Endothelial cell of umbilical vein (primary cell): ENCODE measurements around the gene SH3RF3. TPM values are rescaled to one million over a fixed set of nuclear protein-coding genes. Genes with fewer than 3 reads are reported as not detected.

Experiments used
- BruUV-seq: library from RNA; stranded (reverse); fragments of 400-500 nt; replicated peaks from 2 replicates; lab custom pipeline; 2021; lab: Mats Ljungman, UMichigan
- CTCF ChIA-PET: fragments of 300-600, 350-600 bp; sonication (Branson Sonifier 250); formaldehyde crosslinking; loops from one replicate; lab custom pipeline; 2021; ENCODE audit warnings: antibody characterized with exemption, inconsistent platforms; lab: Charles Lee
- POLR2A ChIA-PET: fragments of 300-600, 350-600 bp; sonication (Branson Sonifier 250); formaldehyde crosslinking; loops from one replicate; lab custom pipeline; 2021; ENCODE audit warnings: antibody characterized with exemption, inconsistent platforms; lab: Charles Lee
- DNase-seq: peaks from one replicate; pipeline ENCODE4 v3.0.0-alpha.2; 2011; ENCODE audit warnings: low read depth, low spot score
- FAIRE-seq: peaks from 2 replicates; lab custom pipeline; 2011; peaks lifted over from hg19 to GRCh38; lab: Jason Lieb, UNC
- H2AFZ ChIP-seq: 2 replicates; pipeline ENCODE4 v1.6.0; 2012; ENCODE audit warnings: low read depth, low read length, control low read depth, inconsistent platforms
- H3K27ac ChIP-seq: 2 replicates; pipeline ENCODE4 v1.5.1; 2011; ENCODE audit warnings: low read depth, mild to moderate bottlenecking, control low read depth, low read length, moderate library complexity; ENCODE audit not compliant: insufficient read depth
- H3K27me3 ChIP-seq, 2 experiments: 2 replicates each; pipeline versions ENCODE4 v1.6.0 to v1.6.1; 2011; ENCODE audit warnings: low read length in 2 of 2, mixed read lengths in 1 of 2; ENCODE audit not compliant: control insufficient read depth in 2 of 2, insufficient read depth in 2 of 2
- H3K36me3 ChIP-seq, 2 experiments: 2 replicates in 1 of 2; 3 replicates in 1 of 2; pipeline ENCODE4 v1.5.1; 2011; ENCODE audit warnings: low read length in 2 of 2, mild to moderate bottlenecking in 1 of 2, moderate library complexity in 1 of 2; ENCODE audit not compliant: control insufficient read depth in 2 of 2, insufficient read depth in 2 of 2; ENCODE audit errors: extremely low read depth in 1 of 2
- H3K4me1 ChIP-seq: 3 replicates; pipeline ENCODE4 v1.5.1; 2011; ENCODE audit warnings: mild to moderate bottlenecking, low read length; ENCODE audit not compliant: control insufficient read depth, insufficient read depth; ENCODE audit errors: extremely low read depth
- H3K4me2 ChIP-seq: 2 replicates; pipeline ENCODE4 v1.6.1; 2011; ENCODE audit warnings: low read length, control low read depth, mixed read lengths; ENCODE audit not compliant: insufficient read depth
- H3K4me3 ChIP-seq, 3 experiments: fragments of 200-600 bp in 1 of 3; sonication (generic), shearing (Covaris generic) in 1 of 3; replicated peaks in 1 of 3; 2 replicates each; pipeline ENCODE4 v1.5.1; 2011 to 2016; ENCODE audit warnings: control low read depth in 3 of 3, low read length in 3 of 3, mild to moderate bottlenecking in 2 of 3, inconsistent platforms in 1 of 3, low read depth in 1 of 3, moderate library complexity in 1 of 3; ENCODE audit not compliant: insufficient read depth in 1 of 3
- H3K79me2 ChIP-seq: 2 replicates; pipeline ENCODE4 v1.6.0; 2012; ENCODE audit warnings: low read length, inconsistent platforms; ENCODE audit not compliant: control insufficient read depth, insufficient read depth
- H3K9ac ChIP-seq: replicated peaks from 2 replicates; pipeline ENCODE3; 2011; ENCODE audit warnings: low read length, control low read depth; ENCODE audit not compliant: insufficient read depth; ENCODE audit errors: extremely low read depth
- H3K9me1 ChIP-seq: replicated peaks from 3 replicates; pipeline ENCODE4 v1.6.0; 2011; ENCODE audit warnings: mild to moderate bottlenecking, low read length; ENCODE audit not compliant: control insufficient read depth, insufficient read depth; ENCODE audit errors: extremely low read depth
- H3K9me3 ChIP-seq: replicated peaks from 2 replicates; pipeline ENCODE4 v1.5.1; 2012; ENCODE audit warnings: low read length, inconsistent platforms; ENCODE audit not compliant: control insufficient read depth, insufficient read depth
- H4K20me1 ChIP-seq: replicated peaks from 2 replicates; pipeline ENCODE3; 2011; ENCODE audit warnings: mild to moderate bottlenecking, low read length; ENCODE audit not compliant: control insufficient read depth, insufficient read depth; ENCODE audit errors: extremely low read depth
- EZH2 ChIP-seq: IDR thresholded peaks from 2 replicates; pipeline ENCODE4 v1.6.1; 2012; ENCODE audit warnings: borderline replicate concordance, low read depth, mild to moderate bottlenecking, moderate library complexity, low read length, inconsistent platforms; ENCODE audit not compliant: severe bottlenecking
- FOS ChIP-seq: IDR thresholded peaks from 2 replicates; pipeline ENCODE4 v1.6.1; 2011; ENCODE audit warnings: mild to moderate bottlenecking, low read length, moderate library complexity, borderline replicate concordance; ENCODE audit not compliant: insufficient read depth
- GATA2 ChIP-seq: IDR thresholded peaks from 2 replicates; pipeline ENCODE4 v1.7.0; 2011; ENCODE audit warnings: low read depth, mild to moderate bottlenecking, moderate library complexity, mixed read lengths, low read length; ENCODE audit not compliant: insufficient read length, insufficient read depth
- JUN ChIP-seq: IDR thresholded peaks from 2 replicates; pipeline ENCODE4 v1.6.1; 2011; ENCODE audit warnings: borderline replicate concordance, low read depth; ENCODE audit not compliant: insufficient read length, insufficient read depth
- MYC ChIP-seq: IDR thresholded peaks from one replicate; pipeline ENCODE4 v1.6.1; 2011; ENCODE audit warnings: mild to moderate bottlenecking, low read depth, low read length
- POLR2A ChIP-seq: IDR thresholded peaks from 2 replicates; pipeline ENCODE4 v1.6.1; 2012; ENCODE audit warnings: low read depth, mild to moderate bottlenecking, control low read depth, low read length
- POLR2AphosphoS5 ChIP-seq: IDR thresholded peaks from 2 replicates; pipeline ENCODE4 v1.6.1; 2012; ENCODE audit warnings: low read depth, mild to moderate bottlenecking, control low read depth, low read length, moderate library complexity; ENCODE audit not compliant: insufficient read depth
- dilution Hi-C: fragments of 300-500 bp; cut with MboI; formaldehyde crosslinking; loops from one replicate; pipeline ENCODE4 v1.15.0; 2019; ENCODE audit warnings: low sequenced_read_pairs; ENCODE audit not compliant: extremely low pct_ligation_motif_present
- intact Hi-C: fragments of 100-400 bp; cut with micrococcal nuclease; formaldehyde crosslinking; loops from one replicate; pipeline ENCODE4 v1.10.0; 2022
- polyA plus RNA-seq, 4 experiments: library from polyadenylated mRNA; depleted of rRNA in 3 of 4; stranded (reverse) in 3 of 4; unstranded in 1 of 4; fragments of >200 nt; gene quantifications; 2 replicates each; pipeline versions ENCODE4 v1.2.1 to v1.2.3, GENCODE V29; 2011 to 2012; ENCODE audit warnings: missing spikeins in 1 of 4
- total RNA-seq: library from RNA; stranded (reverse); gene quantifications from 2 replicates; pipeline ENCODE4 v1.2.3, GENCODE V29; 2021
- TF ChIP-seq, protein P1 (sequence below): IDR thresholded peaks from 2 replicates; pipeline ENCODE4 v1.6.1; 2011; ENCODE audit not compliant: insufficient read depth, insufficient read length
- TF ChIP-seq, protein P2 (sequence below), 2 donors: IDR thresholded peaks; 1 replicate in 1 of 2; 2 replicates in 1 of 2; pipeline ENCODE4 v1.5.1; 2011; ENCODE audit warnings: low read length in 2 of 2, mild to moderate bottlenecking in 2 of 2, moderate library complexity in 2 of 2, control low read depth in 1 of 2, inconsistent platforms in 1 of 2, low read depth in 1 of 2; ENCODE audit not compliant: insufficient read depth in 1 of 2; ENCODE audit errors: extremely low read depth in 1 of 2

The SH3RF3 gene
- total and polyA plus RNA-seq, 2 donors (not counting 3 experiments of a cell fraction or from before 2014, with no cell fraction given), result 3.8 to 14.7 TPM

- dilution Hi-C loops, result no loop called here
- Histone ChIP-seq H2AFZ (no peak overlapping the region), H3K27ac (no peak overlapping the region), H3K9me3 (no peaks in the 10 kb centered on the region), H3K79me2 (no peaks in the 10 kb centered on the region), H3K9me1 (no peaks in the 10 kb centered on the region), H3K9ac (no peak overlapping the region), H3K36me3 (peaks cover 0 to 2% of the 10 kb centered on the region in 2 experiments), H3K4me2 (no peak overlapping the region), H3K27me3 (no peaks in the 10 kb centered on the region), H4K20me1 (no peaks in the 10 kb centered on the region), H3K4me3 (no peak overlapping the region), H3K4me1 (no peaks in the 10 kb centered on the region)
- intact Hi-C loops, result no loop called here
- DNase-seq (no peak), FAIRE-seq (no peak)
- ChIA-PET CTCF (interaction anchor here (1.4 kb wide), 1 partner anchor 109 kb away, joined by 4 read pairs; no protein-coding TSS in a partner anchor), POLR2A (no interaction called here)
- no TSS peak for BruUV-seq
- TF ChIP-seq GATA2 (no peak), MYC (no peak), EZH2 (no peak), JUN (no peak), POLR2AphosphoS5 (no peak), POLR2A (no peak), FOS (no peak)
- TF ChIP-seq, protein P1, sequence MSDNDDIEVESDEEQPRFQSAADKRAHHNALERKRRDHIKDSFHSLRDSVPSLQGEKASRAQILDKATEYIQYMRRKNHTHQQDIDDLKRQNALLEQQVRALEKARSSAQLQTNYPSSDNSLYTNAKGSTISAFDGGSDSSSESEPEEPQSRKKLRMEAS, result no peak
- TF ChIP-seq, protein P2, sequence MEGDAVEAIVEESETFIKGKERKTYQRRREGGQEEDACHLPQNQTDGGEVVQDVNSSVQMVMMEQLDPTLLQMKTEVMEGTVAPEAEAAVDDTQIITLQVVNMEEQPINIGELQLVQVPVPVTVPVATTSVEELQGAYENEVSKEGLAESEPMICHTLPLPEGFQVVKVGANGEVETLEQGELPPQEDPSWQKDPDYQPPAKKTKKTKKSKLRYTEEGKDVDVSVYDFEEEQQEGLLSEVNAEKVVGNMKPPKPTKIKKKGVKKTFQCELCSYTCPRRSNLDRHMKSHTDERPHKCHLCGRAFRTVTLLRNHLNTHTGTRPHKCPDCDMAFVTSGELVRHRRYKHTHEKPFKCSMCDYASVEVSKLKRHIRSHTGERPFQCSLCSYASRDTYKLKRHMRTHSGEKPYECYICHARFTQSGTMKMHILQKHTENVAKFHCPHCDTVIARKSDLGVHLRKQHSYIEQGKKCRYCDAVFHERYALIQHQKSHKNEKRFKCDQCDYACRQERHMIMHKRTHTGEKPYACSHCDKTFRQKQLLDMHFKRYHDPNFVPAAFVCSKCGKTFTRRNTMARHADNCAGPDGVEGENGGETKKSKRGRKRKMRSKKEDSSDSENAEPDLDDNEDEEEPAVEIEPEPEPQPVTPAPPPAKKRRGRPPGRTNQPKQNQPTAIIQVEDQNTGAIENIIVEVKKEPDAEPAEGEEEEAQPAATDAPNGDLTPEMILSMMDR (IDR thresholded peaks at IDR 0.05; ENCODE audit: extremely low read depth in 1 of 2, insufficient read depth in 1 of 2, low read depth in 1 of 2, low read length in 2 of 2), result no peak
Observed at GRCh38 chr2:109401370-109401769, 272.4 kb downstream of the SH3RF3 start.
